NT2/D1 (cell line): Measurements from ENCODE around the gene GPR55.
"Not testable (repeated sequence)": the region's sequence is repeated elsewhere in the genome, so short reads cannot be mapped to it uniquely, and the experiment has no call there.

ENCODE experiments used
- DNase-seq: peaks from one replicate; pipeline ENCODE4 v3.0.0-alpha.2; 2011; ENCODE audit warnings: low read depth, low spot score
- H3K27me3 ChIP-seq: 2 replicates; pipeline ENCODE4 v1.6.0; 2011; ENCODE audit warnings: mild to moderate bottlenecking; ENCODE audit not compliant: insufficient read length, insufficient read depth
- H3K36me3 ChIP-seq: 2 replicates; pipeline ENCODE4 v1.6.1; 2011; ENCODE audit warnings: mild to moderate bottlenecking, low read length, mixed read lengths; ENCODE audit not compliant: insufficient read depth, insufficient read length
- H3K4me1 ChIP-seq: 2 replicates; pipeline ENCODE4 v1.5.1; 2011; ENCODE audit not compliant: insufficient read depth, insufficient read length
- H3K4me3 ChIP-seq: 2 replicates; pipeline ENCODE4 v1.5.1; 2011; ENCODE audit warnings: low read depth; ENCODE audit not compliant: insufficient read length
- H3K9ac ChIP-seq: 2 replicates; pipeline ENCODE4 v1.6.0; 2011; ENCODE audit warnings: low read depth; ENCODE audit not compliant: insufficient read length
- H3K9me3 ChIP-seq: 2 replicates; pipeline ENCODE4 v1.5.1; 2011; ENCODE audit warnings: mild to moderate bottlenecking, low read length; ENCODE audit not compliant: insufficient read depth
- SUZ12 ChIP-seq: IDR thresholded peaks from 2 replicates; pipeline ENCODE4 v1.6.1; 2011; ENCODE audit not compliant: insufficient read length, insufficient read depth; ENCODE audit errors: extremely low read depth
- YY1 ChIP-seq: IDR thresholded peaks from 2 replicates; pipeline ENCODE4 v1.6.1; 2011; ENCODE audit not compliant: insufficient read length, insufficient read depth
- ZNF274 ChIP-seq: IDR thresholded peaks from 2 replicates; pipeline ENCODE4 v1.6.1; 2011; ENCODE audit warnings: mild to moderate bottlenecking, low read depth, low read length

The GPR55 gene

DNA sequence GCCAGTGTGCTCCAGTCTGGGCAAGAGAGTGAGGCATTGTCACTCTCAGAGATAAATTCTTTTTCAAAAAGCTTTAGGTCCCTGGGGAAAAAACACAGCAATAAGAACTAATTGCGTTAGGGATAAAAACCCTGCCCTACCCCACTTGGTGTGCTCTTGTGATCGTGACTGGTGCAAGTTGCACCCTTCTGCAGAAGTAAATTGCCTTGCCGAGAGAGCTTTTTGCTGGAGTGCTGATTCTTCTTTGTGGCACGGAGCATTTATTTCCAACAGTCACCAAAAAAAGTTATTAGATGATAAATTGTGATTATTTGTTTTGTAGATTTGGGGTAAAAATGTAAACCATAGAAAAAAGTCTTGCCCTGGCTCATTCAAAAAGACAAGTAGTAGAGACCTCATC, 12.3 kb upstream of the GPR55 start:
- no peak overlapping the region for H3K4me3 ChIP-seq
- H3K9me3 ChIP-seq, result peaks cover 34% of the 10 kb centered on the region
- DNase-seq, result no peak
- no peak for TF ChIP-seq SUZ12
- TF ChIP-seq YY1, result no peak
- no peak for TF ChIP-seq ZNF274
- H3K27me3 ChIP-seq, result no peaks in the 10 kb centered on the region
- H3K9ac ChIP-seq, result no peak overlapping the region
- no peaks in the 10 kb centered on the region for H3K36me3 ChIP-seq
- peaks cover 24% of the 10 kb centered on the region for H3K4me1 ChIP-seq

- DNase-seq, H3K36me3 ChIP-seq, H3K9ac ChIP-seq, H3K4me3 ChIP-seq, H3K27me3 ChIP-seq: not testable (repeated sequence)
- Histone ChIP-seq H3K9me3 (peaks cover 34% of the 10 kb centered on the region), H3K4me1 (peaks cover 24% of the 10 kb centered on the region)
Observed at GRCh38 chr2:230936243-230936642, 11.2 kb upstream of the GPR55 start.

GRCh38 chr2:230935130-230935430, 10.0 kb upstream of the GPR55 start:
- Histone ChIP-seq H3K9ac (no peak overlapping the region), H3K4me1 (peaks cover 22% of the 10 kb centered on the region), H3K4me3 (no peak overlapping the region), H3K27me3 (peaks cover 3% of the 10 kb centered on the region), H3K9me3 (peaks cover 34% of the 10 kb centered on the region), H3K36me3 (no peaks in the 10 kb centered on the region)
- no peak for DNase-seq
- TF ChIP-seq YY1 (no peak), SUZ12 (no peak), ZNF274 (no peak)

DNA sequence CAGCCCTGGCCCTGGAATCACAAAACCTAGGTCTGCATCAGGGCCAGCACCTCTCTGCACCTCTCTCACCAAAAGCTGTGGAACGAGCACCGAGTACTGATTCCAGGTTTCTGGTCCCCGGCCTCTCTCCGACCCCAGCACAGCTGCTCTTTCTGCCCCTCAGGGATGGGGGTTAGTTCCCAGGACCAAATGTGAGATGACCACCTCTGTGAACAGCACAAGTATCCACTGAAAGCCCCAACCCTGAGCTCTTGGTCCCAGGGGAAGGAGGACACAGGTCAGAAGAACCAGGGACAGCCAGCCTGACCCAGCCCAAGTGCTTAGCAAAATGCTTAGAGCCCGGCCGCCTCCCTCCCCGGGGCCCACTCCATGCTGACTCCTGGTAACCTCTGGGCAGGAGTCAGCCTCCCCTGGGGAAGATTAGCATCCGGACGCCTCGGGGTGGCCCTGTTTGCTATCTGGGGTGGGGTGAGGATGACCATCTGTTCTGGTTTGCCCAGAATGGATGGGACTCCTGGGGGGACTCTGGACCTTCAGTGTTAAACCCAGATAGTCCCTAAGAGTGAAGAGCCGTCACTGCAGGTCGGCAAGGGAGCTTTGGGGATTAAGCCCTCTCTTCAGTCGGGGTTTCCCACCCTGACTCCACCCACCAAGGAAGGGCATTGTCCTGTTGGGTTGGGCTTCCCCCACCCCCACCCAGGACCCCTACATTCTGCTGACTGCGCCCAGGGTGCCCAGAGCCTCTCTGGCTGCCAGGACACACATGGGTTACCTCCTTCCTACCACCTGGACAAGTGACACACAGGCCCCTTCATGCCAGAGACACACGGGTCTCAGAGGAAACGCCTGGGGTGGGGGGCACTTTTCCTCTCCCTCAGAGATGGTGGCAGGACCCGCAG, 9.4 kb upstream of the GPR55 start:
- no peak overlapping the region for H3K4me3 ChIP-seq
- TF ChIP-seq YY1, result no peak
- no peak for TF ChIP-seq ZNF274
- no peak for TF ChIP-seq SUZ12
- no peaks in the 10 kb centered on the region for H3K36me3 ChIP-seq

DNA sequence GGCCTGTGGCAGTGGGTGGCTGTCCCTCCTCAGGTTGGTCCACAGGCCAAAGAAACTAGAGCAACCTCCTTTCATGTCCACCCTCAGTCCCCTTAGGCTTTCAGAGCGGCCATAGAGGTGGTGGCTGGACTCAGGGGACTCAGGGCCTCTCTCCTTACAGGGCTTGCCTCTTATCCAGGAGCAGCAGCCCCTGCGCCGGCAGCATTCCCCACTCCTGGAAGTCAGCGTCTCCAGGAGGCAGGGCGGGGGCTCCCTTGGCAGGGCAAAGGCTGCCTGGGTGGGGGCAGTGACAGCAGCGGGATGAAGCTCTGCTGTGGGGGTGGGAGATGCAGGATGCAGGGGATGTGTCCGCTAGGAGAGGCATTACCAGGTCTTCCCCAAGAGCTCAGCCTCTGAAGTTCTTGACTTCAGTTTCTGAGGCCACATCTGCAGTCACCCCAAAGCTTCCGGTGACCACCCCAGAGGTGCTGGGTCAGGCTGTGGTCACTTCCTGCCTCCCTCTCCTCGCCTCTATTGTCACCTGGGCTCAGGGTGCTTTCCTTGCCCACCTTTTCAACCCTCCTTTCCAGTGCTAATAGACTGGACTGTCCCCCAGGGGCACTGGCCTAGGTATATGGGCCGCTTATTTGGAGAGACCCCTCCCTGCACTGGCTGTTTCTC, 8.6 kb upstream of the GPR55 start:
- DNase-seq, result no peak
- TF ChIP-seq YY1 (no peak), ZNF274 (no peak)
- Histone ChIP-seq H3K27me3 (peaks cover 3% of the 10 kb centered on the region), H3K9me3 (peaks cover 33% of the 10 kb centered on the region), H3K9ac (peak overlapping the region; percentile 2), H3K36me3 (no peaks in the 10 kb centered on the region), H3K4me1 (peaks cover 14% of the 10 kb centered on the region), H3K4me3 (no peak overlapping the region)

More for the DNA sequence above, 9.4 kb upstream of the GPR55 start:
- Histone ChIP-seq H3K9ac (peak overlapping the region; percentile 5), H3K9me3 (peaks cover 34% of the 10 kb centered on the region), H3K4me1 (peaks cover 17% of the 10 kb centered on the region), H3K27me3 (peaks cover 3% of the 10 kb centered on the region)
- DNase-seq, result no peak

DNA sequence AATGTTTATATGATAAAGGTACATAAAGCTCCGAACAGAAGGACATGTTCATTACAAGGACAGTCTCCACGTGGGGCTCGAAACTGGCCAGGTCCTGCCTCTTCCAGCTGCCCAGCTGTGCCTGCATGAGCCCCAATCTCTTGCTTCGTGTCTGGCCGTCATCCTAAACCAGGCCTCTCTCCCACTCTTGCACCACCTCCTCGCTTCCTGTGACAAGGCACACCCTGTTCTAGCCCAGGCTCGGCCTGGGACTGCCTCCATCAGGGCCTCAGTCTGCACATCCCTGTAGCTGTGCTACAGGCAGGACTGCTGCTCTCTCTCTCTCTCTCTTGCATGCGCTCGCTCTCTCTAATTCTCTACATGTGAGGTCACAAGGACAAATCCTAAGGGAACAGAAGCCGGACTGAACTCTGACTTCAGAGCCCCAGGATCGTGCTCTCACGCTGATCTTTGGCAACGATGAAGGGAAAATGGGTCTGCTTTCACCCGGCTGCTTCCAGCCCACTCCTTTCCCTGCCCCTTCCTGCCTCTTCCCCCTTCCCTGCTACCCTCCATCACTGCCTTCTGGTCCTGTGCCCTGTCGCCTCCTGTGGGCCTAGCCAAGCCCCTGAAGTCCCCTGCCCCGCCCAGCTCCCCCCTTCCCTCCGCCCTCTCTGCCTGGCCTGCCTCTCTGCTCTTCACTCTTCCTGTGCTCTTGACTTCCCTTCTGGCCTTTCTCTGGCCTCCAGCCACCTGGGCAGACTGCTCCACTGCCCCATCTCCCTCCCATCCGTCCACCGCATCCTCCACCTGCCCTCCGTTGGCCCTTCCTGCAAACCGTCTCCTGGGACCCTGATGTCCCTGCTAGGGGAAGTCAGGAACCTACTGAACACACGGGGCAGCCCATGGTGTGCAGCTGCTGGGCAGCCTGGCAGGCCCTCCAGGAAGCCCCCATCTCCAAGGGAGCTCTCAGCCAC, 7.8 kb upstream of the GPR55 start:
- TF ChIP-seq YY1 (no peak), SUZ12 (no peak), ZNF274 (no peak)

DNA sequence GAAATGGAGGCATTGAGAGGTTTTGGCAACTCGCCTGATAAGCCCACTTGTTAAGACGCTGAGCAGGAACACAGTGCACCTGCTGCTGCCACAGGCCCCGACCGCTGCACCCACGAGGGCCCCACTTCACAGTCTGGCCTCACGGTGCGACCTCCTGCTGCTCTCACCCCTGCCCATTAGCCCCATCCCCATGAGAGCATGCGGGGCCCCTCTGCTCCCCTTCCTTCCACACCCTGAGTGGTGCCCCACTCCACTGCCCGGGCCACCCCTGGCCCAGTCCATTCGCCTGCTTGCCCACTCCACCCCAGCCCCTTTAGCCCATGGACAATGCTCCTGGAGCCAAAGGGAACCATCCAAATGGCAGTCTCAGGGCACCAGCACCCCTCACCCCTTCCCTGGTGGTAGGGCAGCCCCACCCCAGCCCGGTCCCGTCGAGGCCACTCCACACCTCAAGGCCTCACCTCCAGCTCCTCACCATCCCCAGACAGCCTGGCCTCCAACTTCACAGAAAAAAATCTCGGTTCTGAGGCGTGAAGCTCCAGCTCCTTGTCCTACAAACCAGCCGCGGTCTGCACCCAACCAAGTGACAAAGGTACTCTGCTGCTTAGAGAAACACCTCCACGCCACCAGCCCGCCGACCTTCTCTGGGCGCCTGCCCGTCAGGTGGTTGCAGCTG, 6.7 kb upstream of the GPR55 start:
- Histone ChIP-seq H3K4me3 (no peak overlapping the region), H3K4me1 (peaks cover 14% of the 10 kb centered on the region), H3K27me3 (peaks cover 3% of the 10 kb centered on the region), H3K36me3 (no peaks in the 10 kb centered on the region), H3K9ac (no peak overlapping the region), H3K9me3 (peaks cover 15% of the 10 kb centered on the region)
- TF ChIP-seq ZNF274, result no peak
- no peak for TF ChIP-seq YY1
- no peak for TF ChIP-seq SUZ12
- DNase-seq, result no peak

More for the DNA sequence above, 7.8 kb upstream of the GPR55 start:
- Histone ChIP-seq H3K36me3 (no peaks in the 10 kb centered on the region), H3K4me3 (no peak overlapping the region), H3K9ac (no peak overlapping the region), H3K9me3 (peaks cover 27% of the 10 kb centered on the region), H3K4me1 (peaks cover 14% of the 10 kb centered on the region), H3K27me3 (peaks cover 3% of the 10 kb centered on the region)
- no peak for DNase-seq
